ENCODE results near the gene C5orf63. TPM values are rescaled to one million over a fixed set of nuclear protein-coding genes. Genes with fewer than 3 reads are reported as not detected.

Gene C5orf63
- total RNA-seq, 1 donor from 2014 or later: 1.5 TPM

GRCh38 chr5:127004721-127005120 lies 68.6 kb downstream of the C5orf63 start:
- H3K27me3 Mint-ChIP-seq (ENCODE audit: insufficient read depth, low read depth): no peaks in the 10 kb centered on the region
- Histone ChIP-seq H3F3A (ENCODE audit: low read depth) (no peaks in the 10 kb centered on the region), H3K9ac (no peak overlapping the region), H3K4me1 (no peaks in the 10 kb centered on the region), H3K79me2 (ENCODE audit: low read depth) (no peaks in the 10 kb centered on the region), H4K20me1 (ENCODE audit: low read depth) (no peaks in the 10 kb centered on the region), H3K36me3 (no peaks in the 10 kb centered on the region), H3K27me3 (no peaks in the 10 kb centered on the region), H3K9me3 (ENCODE audit: low read depth) (no peaks in the 10 kb centered on the region), H3K4me2 (no peak overlapping the region), H2AFZ (replicated peaks) (no peak overlapping the region), H3K4me3 (no peak overlapping the region), H3K27ac (no peak overlapping the region)
- no peak overlapping the region for H3K27ac Mint-ChIP-seq
- H3K4me1 Mint-ChIP-seq: no peaks in the 10 kb centered on the region
- H3K9me3 Mint-ChIP-seq: peaks cover 2% of the 10 kb centered on the region
- H3K4me3 Mint-ChIP-seq: no peak overlapping the region
- no peak for DNase-seq (ENCODE audit: low spot score)
- no peaks in the 10 kb centered on the region for H3K36me3 Mint-ChIP-seq
- TF ChIP-seq CTCF (IDR thresholded peaks at IDR 0.05): no peak
- TF ChIP-seq EZH2 (IDR thresholded peaks at IDR 0.05): no peak
- no peak for TF ChIP-seq EZH2phosphoT487 (IDR thresholded peaks at IDR 0.05)

GRCh38 chr5:127003798-127004495 lies 69.4 kb downstream of the C5orf63 start:
- no peak overlapping the region for H3K27ac ChIP-seq
- Mint-ChIP-seq H3K4me1 (no peaks in the 10 kb centered on the region), H3K27ac (no peak overlapping the region), H3K36me3 (no peaks in the 10 kb centered on the region), H3K27me3 (ENCODE audit: insufficient read depth, low read depth) (no peaks in the 10 kb centered on the region), H3K4me3 (no peak overlapping the region), H3K9me3 (peaks cover 2% of the 10 kb centered on the region)
- no peak overlapping the region for H2AFZ ChIP-seq (replicated peaks)
- H3K9ac ChIP-seq: no peak overlapping the region
- H3K79me2 ChIP-seq (ENCODE audit: low read depth): no peaks in the 10 kb centered on the region
- no peaks in the 10 kb centered on the region for H3K27me3 ChIP-seq
- no peak overlapping the region for H3K4me3 ChIP-seq
- H3K4me2 ChIP-seq: no peak overlapping the region
- no peaks in the 10 kb centered on the region for H3K36me3 ChIP-seq
- H3K4me1 ChIP-seq: no peaks in the 10 kb centered on the region
- no peaks in the 10 kb centered on the region for H4K20me1 ChIP-seq (ENCODE audit: low read depth)
- TF ChIP-seq EZH2phosphoT487 (IDR thresholded peaks at IDR 0.05) (no peak), CTCF (IDR thresholded peaks at IDR 0.05) (no peak), EZH2 (IDR thresholded peaks at IDR 0.05) (no peak)
- no peaks in the 10 kb centered on the region for H3K9me3 ChIP-seq (ENCODE audit: low read depth)
- DNase-seq (ENCODE audit: low spot score): no peak
- H3F3A ChIP-seq (ENCODE audit: low read depth): no peaks in the 10 kb centered on the region

GRCh38 chr5:127002390-127002789 lies 70.9 kb downstream of the C5orf63 start:
- Histone ChIP-seq H3K27ac (no peak overlapping the region), H2AFZ (replicated peaks) (no peak overlapping the region), H4K20me1 (ENCODE audit: low read depth) (no peaks in the 10 kb centered on the region), H3K36me3 (no peaks in the 10 kb centered on the region), H3F3A (ENCODE audit: low read depth) (no peaks in the 10 kb centered on the region), H3K79me2 (ENCODE audit: low read depth) (no peaks in the 10 kb centered on the region), H3K9ac (no peak overlapping the region), H3K4me3 (no peak overlapping the region), H3K9me3 (ENCODE audit: low read depth) (no peaks in the 10 kb centered on the region), H3K4me1 (no peaks in the 10 kb centered on the region), H3K27me3 (no peaks in the 10 kb centered on the region), H3K4me2 (no peak overlapping the region)
- Mint-ChIP-seq H3K27ac (no peak overlapping the region), H3K4me3 (no peak overlapping the region), H3K4me1 (no peaks in the 10 kb centered on the region), H3K9me3 (peaks cover 2% of the 10 kb centered on the region), H3K36me3 (no peaks in the 10 kb centered on the region), H3K27me3 (ENCODE audit: insufficient read depth, low read depth) (no peaks in the 10 kb centered on the region)
- TF ChIP-seq EZH2phosphoT487 (IDR thresholded peaks at IDR 0.05) (no peak), EZH2 (IDR thresholded peaks at IDR 0.05) (no peak), CTCF (IDR thresholded peaks at IDR 0.05) (no peak)
- DNase-seq (ENCODE audit: low spot score): no peak

All from neural progenitor cell (in vitro differentiated cells).